Stimulated activated CD8-positive, alpha-beta memory T cell treated with anti-CD3 and anti-CD28 coated beads, Interleukin-15, amount 100 ng/mL, for 1 hour (primary cell): ENCODE results near the gene MTUS2.
"Not testable (repeated sequence)": the region's sequence is repeated elsewhere in the genome, so short reads cannot be mapped to it uniquely, and the experiment has no call there.

Experiments used
- DNase-seq: peaks from one replicate; pipeline ENCODE4 v3.0.0-alpha.2; 2020; ENCODE audit warnings: low read depth

MTUS2 gene

DNA sequence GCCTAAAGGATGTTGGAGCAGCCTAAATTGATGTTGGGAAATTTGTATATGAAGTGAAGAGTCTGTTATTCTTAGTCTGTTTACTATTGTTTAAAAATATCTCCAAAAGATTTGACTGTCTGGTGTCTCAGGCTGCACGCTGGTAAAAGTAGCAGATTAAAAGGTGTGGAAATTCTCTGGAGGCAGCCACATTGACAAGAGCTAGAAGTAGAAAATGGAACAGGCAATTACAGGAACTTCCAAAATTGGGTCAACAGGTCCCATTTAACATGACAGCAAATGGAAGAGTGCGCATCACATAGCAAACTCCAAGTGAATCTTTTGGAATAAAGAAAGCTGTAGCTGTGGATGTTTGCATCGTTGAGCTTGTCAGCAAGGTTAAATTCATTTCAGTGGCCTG lies 138.3 kb downstream of the MTUS2 start:
- no peak for DNase-seq

DNA sequence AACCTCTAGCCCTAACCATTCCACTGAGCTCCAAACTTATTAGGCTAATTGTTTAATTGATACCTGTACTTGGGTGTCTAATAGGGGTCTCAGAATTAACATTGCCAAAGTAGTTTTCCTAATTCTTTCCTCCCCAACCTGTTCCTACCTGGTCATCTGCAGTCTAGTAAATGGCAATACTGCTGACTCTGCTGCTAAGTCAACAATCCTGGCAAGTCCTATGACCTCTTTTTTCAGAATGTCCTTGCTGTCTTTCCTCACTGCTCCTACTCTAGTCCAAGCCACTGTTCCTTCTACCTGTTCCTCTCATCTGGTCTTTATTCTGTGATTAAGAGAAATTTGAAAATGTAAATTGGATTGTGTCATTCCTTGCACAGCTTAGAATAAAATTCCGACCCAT lies 143.9 kb downstream of the MTUS2 start:
- no peak for DNase-seq

DNA sequence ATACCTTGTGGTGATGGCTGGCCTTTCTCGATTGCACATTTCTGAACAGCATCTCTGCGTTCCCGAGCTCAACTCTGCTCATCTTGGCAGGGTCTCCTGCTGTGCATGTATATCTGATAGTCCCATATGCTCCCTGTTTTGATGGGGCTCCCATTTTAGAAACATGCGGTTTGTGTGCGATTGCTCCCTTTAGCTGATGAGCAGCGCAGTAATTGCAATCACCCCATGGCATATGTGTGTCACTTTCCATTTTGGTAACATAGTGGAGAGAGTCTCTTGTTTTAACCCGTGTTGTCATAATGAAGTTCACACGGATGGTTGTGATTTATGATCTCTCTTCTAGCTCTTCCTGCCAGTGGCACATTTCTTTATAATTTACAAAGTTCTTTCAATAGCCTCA lies 144.7 kb downstream of the MTUS2 start:
- DNase-seq, result no peak

DNA sequence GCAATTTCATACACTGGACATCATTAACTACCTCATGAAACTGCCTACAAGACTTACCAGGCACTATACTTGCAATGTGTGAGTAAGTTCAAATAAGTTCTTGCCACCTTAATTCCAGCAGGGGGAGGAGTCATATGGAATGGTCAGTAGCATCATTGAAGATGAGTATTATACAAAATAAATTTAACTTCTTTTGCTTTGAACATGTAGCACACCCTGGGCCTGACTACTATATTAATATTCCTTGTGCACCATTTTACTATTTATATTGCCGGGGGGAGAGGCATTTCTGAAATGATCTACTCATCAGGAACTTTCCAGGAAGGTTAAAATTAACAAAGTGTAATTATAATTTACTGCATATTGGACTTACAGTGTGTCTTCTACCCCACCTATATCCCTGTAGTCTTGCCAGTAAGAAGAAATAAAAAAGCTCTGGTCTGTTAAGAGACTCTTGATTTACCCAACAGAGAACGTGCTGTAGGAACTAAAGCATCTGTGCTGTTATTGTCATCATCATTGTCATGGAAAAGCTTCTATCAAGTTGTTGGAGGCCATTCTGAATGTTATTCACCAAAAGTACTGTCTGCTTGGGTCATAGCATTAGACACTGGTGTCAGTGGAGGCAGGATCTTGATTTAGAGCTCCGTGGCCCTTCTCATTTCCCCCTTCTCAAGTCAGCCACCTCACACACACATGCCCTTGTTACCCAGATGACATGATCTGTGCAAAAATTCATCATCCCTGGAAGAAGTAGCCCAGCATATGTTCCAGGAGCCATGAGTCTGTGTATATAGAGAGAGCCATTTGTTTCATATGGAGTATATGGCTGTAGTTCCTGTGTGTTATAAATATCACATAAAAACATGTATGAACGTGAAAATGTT lies 147.1 kb downstream of the MTUS2 start:
- no peak for DNase-seq

DNA sequence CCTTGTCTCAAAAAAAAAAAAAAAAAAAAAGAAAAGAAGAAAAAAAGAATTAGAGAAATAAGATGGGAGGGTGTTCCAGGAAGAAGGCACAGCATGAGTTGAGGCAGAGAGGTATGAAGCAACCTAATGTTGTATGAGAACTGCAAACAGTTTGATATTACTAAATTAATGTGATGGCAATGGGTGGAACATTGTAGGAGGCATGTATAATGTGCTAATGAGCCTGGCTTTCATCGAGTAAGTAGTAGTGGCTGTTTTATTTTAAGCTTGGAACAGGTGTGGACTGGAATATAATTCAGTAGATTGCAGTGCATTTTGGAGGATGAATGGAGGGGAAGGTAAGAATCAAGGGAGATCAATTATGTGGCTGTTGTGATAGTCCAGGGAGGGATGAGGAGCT lies 156.1 kb downstream of the MTUS2 start:
- DNase-seq, result no peak

DNA sequence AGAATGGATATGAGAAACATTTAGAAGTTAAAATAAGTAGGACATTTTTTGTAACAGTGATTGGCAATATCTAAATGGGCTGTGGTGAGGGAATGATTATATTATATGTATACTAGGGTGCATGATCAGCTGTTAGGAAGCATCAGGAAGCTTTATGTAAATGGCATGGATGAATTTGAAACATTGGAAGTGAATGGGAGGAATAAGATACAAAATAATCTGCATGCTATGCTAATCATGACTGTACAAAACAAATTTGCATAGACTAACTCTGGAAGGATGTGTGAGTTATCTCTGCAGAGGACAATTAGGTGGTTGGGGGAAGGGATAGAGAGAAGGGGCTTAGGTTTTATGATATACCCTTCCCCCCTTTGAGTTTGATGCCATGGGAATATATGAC lies 156.5 kb downstream of the MTUS2 start:
- DNase-seq, result no peak

DNA sequence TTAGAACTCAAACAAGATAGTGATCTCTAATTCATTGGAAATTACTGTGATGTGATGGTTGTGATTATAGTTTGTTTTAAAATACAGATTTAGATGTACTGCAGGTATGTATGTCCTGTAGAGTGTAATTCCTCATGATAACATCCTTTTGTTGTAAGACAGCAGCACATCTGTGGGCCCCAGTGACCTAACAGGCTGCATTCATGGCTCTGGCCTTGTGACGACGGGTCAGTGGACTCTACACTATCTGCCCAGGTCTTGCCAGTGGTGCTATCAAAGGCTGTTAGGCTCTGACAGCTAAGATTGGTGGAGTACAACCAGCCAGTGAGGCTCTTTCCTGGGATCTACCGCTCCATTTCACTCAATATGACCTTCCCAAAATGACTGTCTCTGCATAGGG lies 158.4 kb downstream of the MTUS2 start:
- DNase-seq, result no peak

DNA sequence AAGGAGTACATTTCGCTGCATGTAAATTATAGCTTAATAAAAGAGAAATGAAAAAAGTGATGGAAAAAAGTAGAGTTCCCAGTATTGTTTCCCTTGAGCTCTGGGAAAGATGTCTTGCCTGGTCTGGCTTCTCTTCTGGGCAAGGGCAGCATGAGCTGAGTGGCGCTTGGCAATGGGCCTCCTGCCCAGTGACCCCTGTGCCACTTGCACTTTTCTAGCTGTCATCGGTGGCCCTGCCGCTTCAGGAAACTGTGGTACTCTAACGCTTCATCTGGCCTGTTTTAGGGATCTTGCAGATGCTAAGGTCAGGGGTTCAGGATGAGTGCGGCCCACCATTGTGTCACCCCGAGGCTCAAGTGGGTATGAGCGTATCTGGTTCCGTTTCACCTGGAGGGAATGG lies 161.4 kb downstream of the MTUS2 start:
- no peak for DNase-seq

DNA sequence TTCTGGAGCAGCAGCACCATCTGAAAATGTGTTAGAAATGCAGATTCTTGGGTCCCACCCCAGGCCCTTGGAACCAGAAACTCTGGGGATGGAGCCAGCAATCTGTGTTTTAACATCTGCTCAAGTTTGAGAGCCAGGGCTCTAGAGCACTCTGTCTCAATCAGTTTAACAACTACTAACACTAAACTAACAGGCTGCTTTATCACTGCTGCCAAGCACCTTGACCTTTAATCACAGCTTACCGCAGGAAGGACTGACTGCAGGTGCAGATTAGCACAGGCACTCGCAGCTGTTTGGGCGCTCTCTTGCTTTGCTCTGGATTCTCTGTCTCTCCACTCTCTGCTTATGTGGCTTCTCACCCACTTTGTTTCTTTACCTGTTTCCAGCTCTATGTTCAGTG lies 163.5 kb downstream of the MTUS2 start:
- no peak for DNase-seq

DNA sequence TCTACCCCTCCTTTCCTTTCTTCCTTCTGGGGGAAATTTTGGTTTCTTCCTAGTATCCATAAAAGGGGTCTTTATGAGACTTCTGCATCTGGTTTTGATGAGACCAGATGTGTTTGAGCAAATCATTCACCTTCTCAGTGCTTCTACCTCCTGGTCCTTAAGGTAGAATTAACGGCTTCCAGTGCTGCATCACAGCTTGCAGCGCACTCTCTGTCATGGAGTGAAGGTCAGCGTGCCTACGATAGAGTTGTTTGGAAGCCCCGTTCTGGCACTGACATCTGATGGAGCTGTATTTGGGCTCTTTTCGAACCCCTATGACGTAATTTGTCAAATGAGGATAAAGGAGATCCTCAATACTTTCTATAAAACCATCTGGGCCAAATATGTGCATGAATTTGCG lies 164.2 kb downstream of the MTUS2 start:
- DNase-seq, result no peak

DNA sequence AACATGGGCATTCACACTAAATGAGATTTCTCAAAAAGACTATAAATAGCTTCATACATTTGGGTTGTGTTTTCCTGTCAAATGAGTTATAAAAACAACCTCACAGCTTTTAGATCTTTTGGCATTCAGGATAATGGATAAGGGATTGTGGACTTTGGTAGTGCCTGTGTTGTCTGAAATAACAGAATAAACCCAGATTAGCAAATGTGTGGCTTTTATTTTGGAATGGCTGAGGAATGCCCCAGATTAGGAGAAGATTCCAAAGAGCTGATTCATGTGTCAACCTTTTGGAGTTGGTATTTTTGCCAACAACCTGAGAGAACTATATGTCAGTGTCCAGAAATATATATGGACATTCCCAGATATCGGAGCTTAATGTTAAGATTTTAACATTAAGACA lies 164.7 kb downstream of the MTUS2 start:
- no peak for DNase-seq

DNA sequence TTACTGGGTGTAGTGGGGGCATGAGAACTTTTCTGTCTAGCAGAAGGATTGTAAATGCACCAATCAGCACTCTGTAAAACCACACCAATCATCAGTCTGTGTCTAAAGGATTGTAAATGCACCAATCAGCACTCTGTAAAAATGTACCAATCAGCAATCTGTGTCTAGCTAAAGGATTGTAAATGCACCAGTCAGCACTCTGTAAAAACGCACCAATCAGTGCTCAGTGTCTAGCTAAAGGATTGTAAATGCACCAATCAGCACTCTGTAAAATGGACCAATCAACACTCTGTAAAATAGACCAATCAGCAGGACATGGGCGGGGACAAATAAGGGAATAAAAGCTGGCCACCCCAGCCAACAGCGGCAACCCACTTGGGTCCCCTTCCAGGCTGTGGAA lies 170.2 kb downstream of the MTUS2 start:
- not testable (repeated sequence) for DNase-seq

DNA sequence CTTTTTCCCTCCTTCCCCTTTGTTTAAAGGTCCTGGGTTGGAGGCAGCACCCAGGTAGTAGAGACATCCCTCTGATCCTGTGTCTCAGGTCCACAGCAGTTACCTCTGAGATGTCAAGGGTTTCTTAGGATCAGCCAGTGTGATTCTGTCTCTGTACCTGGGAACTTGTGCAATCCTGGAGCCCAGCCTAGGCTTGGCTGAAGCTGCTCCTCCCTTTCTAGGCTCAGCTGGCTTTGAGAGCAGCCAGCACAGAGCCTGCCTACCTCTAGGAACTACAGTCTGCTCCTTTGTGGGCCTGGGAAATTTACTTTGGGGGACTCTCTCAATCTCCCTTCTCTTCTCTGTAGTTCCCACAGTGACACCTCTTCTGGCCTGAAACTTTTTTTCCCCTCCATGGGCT lies 171.6 kb downstream of the MTUS2 start:
- DNase-seq, result no peak

DNA sequence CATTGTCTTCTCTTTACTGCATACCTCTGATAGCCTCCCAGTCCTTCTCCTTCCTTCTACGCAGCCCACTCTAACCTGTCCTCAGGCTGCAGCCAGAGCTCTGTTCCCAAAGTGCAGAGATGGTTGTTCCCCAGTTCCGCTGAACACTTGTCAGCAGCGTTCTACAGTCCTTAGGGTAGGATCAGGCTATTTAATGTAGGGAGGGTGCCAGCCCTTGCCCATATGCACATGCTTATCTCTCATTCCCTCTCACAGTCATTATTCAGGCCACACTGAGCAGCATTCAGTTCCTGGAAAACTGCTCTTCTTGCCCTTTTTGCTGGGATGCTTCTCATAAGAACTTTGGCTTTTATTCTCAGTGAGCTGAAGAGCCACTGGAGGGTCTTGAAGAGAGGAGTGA lies 180.7 kb downstream of the MTUS2 start:
- DNase-seq, result no peak

DNA sequence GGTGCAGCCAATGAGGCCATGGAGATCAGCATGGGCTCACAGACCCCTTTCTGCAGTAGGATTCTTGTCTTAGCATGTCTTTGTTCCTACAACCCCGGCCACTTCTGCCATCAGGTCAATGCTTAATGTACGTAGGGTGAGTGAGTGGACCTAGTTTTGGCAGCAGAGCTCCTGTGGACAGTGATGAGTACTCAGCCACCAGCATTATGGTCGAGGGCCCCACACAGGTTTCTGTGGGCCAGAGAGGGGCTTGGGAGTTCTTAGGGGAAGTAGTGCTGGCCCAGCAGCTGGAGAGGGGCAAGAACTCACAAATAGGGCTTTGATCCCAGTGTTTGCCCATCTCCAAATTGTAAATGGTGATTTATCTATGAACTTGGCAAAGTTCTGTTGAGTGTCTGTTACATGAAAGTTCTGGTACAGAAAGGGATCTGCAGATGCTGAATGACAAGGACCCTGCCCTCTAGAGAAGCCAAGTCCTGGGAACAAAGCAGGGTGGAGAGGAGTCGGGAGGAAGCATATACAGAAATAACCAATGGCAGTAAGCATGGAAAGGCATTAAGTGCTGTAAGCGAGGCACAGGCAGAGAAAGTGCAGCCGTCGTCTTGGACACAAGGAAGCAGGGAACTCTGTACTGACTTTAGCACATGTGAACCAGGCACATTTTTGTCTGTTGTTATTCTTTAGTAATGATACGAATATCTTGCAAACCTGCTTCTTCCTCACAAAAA lies 185.1 kb downstream of the MTUS2 start:
- no peak for DNase-seq

DNA sequence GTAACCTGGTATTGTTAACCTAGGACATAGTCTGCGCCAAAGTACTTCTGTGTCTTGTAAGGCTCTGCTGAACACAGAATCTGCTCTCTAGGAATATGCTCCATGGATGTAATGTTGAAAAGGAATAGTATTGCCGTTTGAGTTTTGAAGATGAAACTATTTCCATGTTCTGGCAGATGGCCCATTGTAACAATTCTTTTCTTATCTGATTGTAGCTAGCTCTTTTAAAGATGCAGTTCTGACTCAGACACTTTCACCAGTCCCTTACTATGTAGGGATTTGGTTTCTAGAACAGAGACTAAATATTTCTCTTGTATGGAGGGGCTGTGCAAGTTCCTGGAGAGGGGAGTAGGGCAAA lies 185.6 kb downstream of the MTUS2 start:
- DNase-seq, result no peak

DNA sequence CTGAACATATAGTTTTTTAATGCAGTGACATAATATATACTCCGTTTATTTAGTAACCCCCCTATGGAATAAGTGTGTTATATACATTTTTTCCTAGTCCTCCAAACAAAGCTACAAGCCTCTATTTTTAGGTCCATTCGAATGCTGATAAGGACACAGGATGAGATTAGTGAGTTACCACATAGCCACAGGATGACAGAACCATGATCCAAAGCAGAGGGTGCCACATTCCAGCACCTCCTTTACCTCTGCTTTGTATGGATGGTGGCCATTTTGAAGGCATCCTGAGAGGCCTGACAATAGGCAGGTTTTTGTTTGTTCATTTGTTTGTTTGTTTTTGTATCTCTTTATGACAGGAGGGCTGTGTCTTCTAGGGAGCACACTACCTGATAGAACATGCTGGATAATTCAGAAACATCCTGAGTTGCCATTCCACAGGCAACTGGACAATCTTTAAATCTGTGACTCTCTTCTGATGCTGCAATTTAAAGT lies 186.3 kb downstream of the MTUS2 start:
- DNase-seq, result no peak

DNA sequence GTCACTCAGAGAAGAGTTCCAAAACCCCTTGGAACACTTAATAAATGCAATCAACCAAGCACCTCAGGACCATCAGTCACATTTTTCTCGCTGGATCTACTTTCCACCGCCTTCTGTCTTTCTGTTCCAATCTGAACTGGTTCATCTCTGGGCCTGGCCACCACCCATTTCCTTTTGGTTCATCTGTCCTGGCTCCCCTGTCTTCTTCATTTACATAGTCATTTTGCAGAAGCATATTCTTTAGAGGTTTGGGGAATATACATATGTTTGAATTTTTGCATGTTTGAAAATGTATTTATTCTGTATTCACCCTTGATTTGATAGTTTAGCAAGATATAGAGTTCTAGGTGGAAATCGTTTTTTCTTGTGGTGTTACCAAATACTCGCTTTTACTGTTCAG lies 188.2 kb downstream of the MTUS2 start:
- no peak for DNase-seq

DNA sequence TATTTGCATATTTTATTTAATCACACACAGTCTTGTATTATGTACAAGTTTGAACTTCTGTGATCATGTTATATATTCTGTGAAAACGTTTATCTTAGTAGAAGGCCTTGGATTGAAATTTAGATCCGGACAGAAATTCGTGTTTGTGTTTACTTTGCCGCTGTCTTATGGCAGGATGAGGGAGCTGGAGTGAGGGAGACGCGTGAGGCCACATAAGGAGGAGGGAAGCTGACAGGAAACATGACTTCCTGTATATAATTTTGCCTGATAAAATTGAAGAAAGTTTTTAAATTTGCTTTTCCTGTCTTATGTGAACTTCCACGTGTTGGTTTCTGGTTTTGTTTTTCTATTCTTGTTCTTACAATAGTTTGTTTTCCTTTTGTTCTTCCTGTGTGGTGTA lies 200.2 kb downstream of the MTUS2 start:
- no peak for DNase-seq

DNA sequence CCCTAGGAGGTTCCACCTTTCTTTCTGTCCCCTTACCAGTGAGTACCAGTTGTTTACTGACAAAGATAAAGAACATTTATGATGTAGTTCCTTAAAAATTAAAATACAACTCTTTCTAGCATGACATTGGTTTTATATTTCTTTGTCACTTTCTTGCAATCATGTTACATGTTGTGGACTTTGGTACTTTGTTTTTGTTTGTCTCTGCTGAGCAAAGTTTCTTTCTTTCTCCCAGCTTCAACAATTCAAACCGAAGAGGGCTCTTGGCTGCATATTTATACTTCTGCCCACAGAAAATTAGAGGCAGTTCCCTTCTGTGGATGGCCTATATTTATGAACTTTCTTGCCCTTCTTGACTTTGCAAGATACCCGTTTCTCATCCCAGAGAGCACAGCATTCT lies 201.2 kb downstream of the MTUS2 start:
- DNase-seq, result no peak

DNA sequence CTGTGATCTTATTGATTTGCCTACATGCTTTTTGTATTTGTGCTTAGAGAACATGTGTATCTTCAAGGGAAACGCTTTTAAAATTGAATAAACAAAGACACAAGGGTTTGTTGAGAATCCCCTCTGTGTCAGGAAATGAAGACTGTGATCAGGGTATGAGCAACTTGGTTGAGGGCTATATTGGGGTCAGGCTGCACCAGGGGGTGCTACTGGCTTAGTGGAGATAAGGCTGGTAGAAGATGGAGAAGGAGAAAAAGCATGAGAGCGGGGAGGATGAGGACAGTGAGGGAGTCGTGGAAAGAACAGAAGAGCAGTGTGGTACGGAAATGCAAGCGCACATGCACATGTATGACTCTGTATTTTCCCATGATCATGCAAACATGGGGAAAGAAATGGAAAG lies 201.6 kb downstream of the MTUS2 start:
- no peak for DNase-seq

DNA sequence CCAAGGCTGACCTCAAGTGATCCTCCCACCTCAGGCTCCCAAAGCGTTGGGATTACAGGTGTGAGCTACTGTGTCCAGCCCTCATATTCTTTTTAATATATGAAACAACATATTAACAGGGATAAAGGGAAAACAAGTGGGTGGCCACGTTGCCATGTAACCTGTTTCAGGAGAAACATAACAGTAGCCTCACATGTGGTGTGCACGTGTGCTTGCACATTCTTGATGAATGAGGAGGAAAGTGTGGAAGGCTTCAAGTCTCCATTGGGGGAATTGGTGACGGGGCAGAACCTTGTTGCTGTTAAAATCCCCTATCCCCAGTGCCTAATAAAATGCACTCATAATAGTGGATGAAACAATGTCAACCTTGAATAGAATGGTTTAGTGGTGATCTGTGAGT lies 202.3 kb downstream of the MTUS2 start:
- no peak for DNase-seq

DNA sequence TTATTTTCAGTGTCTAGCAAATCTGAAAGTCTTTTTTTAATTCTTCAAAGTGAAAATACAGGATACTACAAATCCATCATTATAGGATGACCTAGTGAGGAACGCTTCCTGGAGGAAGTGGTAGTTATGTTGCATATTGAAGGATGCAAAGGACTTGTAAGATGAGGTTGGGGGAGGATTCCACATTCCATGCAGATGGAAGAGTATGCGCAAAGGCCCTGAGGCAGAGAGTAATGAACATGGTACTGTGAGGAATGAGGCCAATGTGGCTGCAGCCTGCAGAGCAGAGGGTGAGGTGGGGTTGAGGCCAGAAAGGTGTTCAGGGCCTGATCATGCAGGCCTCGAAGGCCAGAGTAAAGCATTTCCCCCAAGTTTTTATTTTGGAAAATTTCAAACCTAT lies 202.8 kb downstream of the MTUS2 start:
- no peak for DNase-seq

DNA sequence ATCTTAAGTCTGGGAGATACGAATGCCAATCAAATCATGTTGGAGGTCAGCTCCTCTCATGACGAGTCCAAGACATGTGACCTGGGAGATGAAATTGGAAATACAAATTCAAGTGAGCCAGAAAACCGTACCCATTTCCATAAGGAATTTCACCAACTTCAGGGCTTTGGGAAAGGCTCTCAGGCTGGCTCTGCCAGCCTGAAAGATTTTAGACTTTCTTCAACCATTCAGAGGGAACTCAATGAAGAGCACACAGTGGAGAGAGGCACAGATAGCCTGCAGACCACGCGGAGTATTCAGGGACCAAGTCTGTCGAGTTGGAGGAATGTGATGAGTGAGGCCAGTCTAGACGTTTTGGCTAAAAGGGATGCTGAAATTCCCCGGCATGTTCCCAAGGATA lies 204.6 kb downstream of the MTUS2 start:
- DNase-seq, result no peak
